NB4 (cell line): ENCODE measurements around the gene ACE2.

Source experiments
- DNase-seq: peaks from one replicate; pipeline ENCODE4 v3.0.0; 2010; ENCODE audit warnings: low read depth
- H3K4me3 ChIP-seq: one replicate; pipeline ENCODE4 v1.5.1; 2011; ENCODE audit warnings: mild to moderate bottlenecking, low read depth, low read length, moderate library complexity
- CTCF ChIP-seq: IDR thresholded peaks from one replicate; pipeline ENCODE4 v1.5.1; 2012; ENCODE audit warnings: low read depth, low read length
- MYC ChIP-seq: IDR thresholded peaks from 2 replicates; pipeline ENCODE4 v1.6.1; 2011; ENCODE audit warnings: low read depth, low read length
- POLR2A ChIP-seq: IDR thresholded peaks from 2 replicates; pipeline ENCODE4 v1.6.1; 2011; ENCODE audit warnings: mild to moderate bottlenecking; ENCODE audit not compliant: insufficient read length; ENCODE audit errors: extremely low read depth
- TF ChIP-seq, protein P1 (sequence below): IDR thresholded peaks from 2 replicates; pipeline ENCODE4 v1.6.1; 2011; ENCODE audit warnings: low read depth, low read length

ACE2 gene

GRCh38 chrX:15606136-15606535 lies 5.4 kb upstream of the ACE2 start:
- no peak overlapping the region for H3K4me3 ChIP-seq
- no peak for DNase-seq
- TF ChIP-seq, protein P1, sequence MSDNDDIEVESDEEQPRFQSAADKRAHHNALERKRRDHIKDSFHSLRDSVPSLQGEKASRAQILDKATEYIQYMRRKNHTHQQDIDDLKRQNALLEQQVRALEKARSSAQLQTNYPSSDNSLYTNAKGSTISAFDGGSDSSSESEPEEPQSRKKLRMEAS: no peak
- TF ChIP-seq CTCF (no peak), POLR2A (no peak), MYC (no peak)

DNA sequence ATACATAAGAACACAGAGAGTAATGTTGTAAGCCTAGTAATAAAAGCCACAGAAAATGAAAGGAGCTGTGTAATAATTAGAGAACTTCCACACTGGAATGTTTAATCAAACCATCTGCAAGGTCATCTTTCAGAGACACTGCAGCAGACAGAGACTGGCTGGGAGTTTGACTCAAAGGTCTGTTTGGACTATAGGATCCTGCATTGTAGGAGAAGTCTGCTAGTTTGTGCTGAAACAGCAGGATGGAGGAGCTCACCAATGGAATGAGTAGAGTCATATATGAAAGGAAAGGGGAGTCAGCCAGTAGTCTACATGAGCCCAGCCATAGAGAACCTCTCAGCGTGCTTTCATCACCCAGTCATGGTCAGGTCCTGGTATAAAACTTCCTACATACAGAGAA lies 4.5 kb upstream of the ACE2 start:
- TF ChIP-seq MYC: no peak
- TF ChIP-seq, protein P1: no peak
- no peak overlapping the region for H3K4me3 ChIP-seq
- DNase-seq: no peak

DNA sequence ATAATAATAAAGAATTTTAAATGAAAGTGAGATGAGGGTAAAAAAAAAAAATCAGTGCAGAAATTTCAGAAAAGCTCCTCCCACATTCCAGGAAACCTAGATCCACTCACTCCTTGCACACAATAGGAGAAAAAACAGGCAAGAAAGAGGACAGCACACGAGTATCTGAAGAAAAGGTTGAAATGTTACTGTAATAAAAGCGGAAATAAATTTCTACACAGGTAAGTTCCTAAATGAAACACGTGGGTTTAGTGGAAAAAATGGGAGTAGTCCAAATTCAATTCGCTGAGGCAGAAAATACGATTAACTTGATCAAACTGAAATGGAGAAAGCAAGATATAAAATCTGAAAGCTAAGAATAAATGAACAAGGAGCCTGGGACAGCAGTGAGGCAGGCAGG lies 2.0 kb upstream of the ACE2 start:
- H3K4me3 ChIP-seq: no peak overlapping the region
- DNase-seq: no peak
- TF ChIP-seq MYC (no peak), CTCF (no peak), POLR2A (no peak)
- TF ChIP-seq, protein P1: no peak

GRCh38 chrX:15601932-15602331 lies 1.2 kb upstream of the ACE2 start:
- H3K4me3 ChIP-seq: no peak overlapping the region
- no peak for DNase-seq
- TF ChIP-seq MYC: no peak
- TF ChIP-seq, protein P1: no peak
- TF ChIP-seq POLR2A: no peak
- no peak for TF ChIP-seq CTCF

DNA sequence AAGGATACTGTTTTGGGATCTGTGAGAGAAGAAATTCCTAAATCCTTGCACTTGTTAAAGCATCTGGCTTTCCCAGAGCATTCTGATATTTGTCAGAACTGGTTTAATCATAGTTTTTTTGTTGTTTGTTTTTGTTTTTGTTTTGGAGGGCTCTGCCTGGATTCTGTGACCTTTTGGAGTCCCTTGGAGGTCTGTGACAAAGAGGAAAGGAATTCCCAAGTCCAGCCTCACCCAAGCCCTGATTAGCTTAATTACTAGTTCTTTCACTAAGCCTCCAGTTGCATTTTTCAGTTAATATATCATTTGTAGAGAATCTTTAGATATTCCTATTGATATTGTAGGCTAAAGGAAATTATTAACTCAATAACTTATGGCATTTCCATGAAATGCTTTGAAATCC lies 711 bp downstream of the ACE2 start:
- no peak overlapping the region for H3K4me3 ChIP-seq
- no peak for DNase-seq
- TF ChIP-seq POLR2A (no peak), CTCF (no peak), MYC (no peak)
- TF ChIP-seq, protein P1: no peak

- H3K4me3 ChIP-seq: no peak overlapping the region
- DNase-seq: no peak
- TF ChIP-seq, protein P1: no peak
- TF ChIP-seq CTCF (no peak), POLR2A (no peak), MYC (no peak)
Measured at GRCh38 chrX:15599461-15599860, 1.3 kb downstream of the ACE2 start.
